Neural cell (in vitro differentiated cells): ENCODE measurements around the gene CSPG4. TPM values are rescaled to one million over a fixed set of nuclear protein-coding genes. Genes with fewer than 3 reads are reported as not detected.
"Not testable (repeated sequence)": the region's sequence is repeated elsewhere in the genome, so short reads cannot be mapped to it uniquely, and the experiment has no call there.

ENCODE experiments used
- H2AFZ ChIP-seq: fragments of 200-600, 300-800 bp; sonication (generic), shearing (Covaris generic); 2 replicates; pipeline ENCODE4 v1.6.0; 2014; ENCODE audit warnings: low read depth, mild to moderate bottlenecking, antibody characterized with exemption, low read length, moderate library complexity
- H3F3A ChIP-seq: fragments of 200-600 bp; shearing (Covaris generic); 2 replicates; pipeline ENCODE4 v1.6.1; 2016; ENCODE audit warnings: mild to moderate bottlenecking, moderate library complexity, mixed read lengths, antibody characterized with exemption, low read length; ENCODE audit not compliant: insufficient read depth, poor library complexity, severe bottlenecking
- H3K27ac ChIP-seq: fragments of 200-600, 300-800 bp; sonication (generic), shearing (Covaris generic); 2 replicates; pipeline ENCODE4 v1.5.1; 2014; ENCODE audit warnings: mild to moderate bottlenecking, low read length, moderate library complexity
- H3K27me3 ChIP-seq: fragments of 300-800, 200-600 bp; sonication (generic), shearing (Covaris generic); 2 replicates; pipeline ENCODE4 v1.6.0; 2014; ENCODE audit warnings: mild to moderate bottlenecking, low read depth, low read length, moderate library complexity; ENCODE audit not compliant: insufficient read depth
- H3K36me3 ChIP-seq: fragments of 300-800, 200-600 bp; sonication (generic), shearing (Covaris generic); 2 replicates; pipeline ENCODE4 v1.5.1; 2014; ENCODE audit warnings: mild to moderate bottlenecking, antibody characterized with exemption, low read length, moderate library complexity; ENCODE audit not compliant: insufficient read depth
- H3K4me2 ChIP-seq: fragments of 300-800, 200-600 bp; sonication (generic), shearing (Covaris generic); 2 replicates; pipeline ENCODE4 v1.6.0; 2014; ENCODE audit warnings: mild to moderate bottlenecking, low read length
- H3K4me3 ChIP-seq: fragments of 300-800, 200-600 bp; sonication (generic), shearing (Covaris generic); 2 replicates; pipeline ENCODE4 v1.5.1; 2014; ENCODE audit warnings: mild to moderate bottlenecking, low read length, moderate library complexity
- H3K79me2 ChIP-seq: fragments of 200-600 bp; shearing (Covaris generic); replicated peaks from 2 replicates; pipeline ENCODE4 v1.6.0; 2014; ENCODE audit warnings: mild to moderate bottlenecking, low read length, moderate library complexity; ENCODE audit not compliant: insufficient read depth
- H3K9ac ChIP-seq: fragments of 300-800, 200-600 bp; sonication (generic), shearing (Covaris generic); 2 replicates; pipeline ENCODE4 v1.6.1; 2016; ENCODE audit warnings: mild to moderate bottlenecking, low read length, mixed read lengths
- H3K9me2 ChIP-seq: fragments of 200-600 bp; shearing (Covaris generic); 2 replicates; pipeline ENCODE4 v1.6.1; 2016; ENCODE audit warnings: mild to moderate bottlenecking, low read length, mixed read lengths; ENCODE audit not compliant: insufficient read depth
- H3K9me3 ChIP-seq: fragments of 200-600, 300-800 bp; sonication (generic), shearing (Covaris generic); 2 replicates; pipeline ENCODE4 v1.6.1; 2016; ENCODE audit warnings: mild to moderate bottlenecking, mixed run types, low read length, moderate library complexity, mixed read lengths
- H4K20me1 ChIP-seq: fragments of 200-600 bp; shearing (Covaris generic); 2 replicates; pipeline ENCODE4 v1.6.1; 2016; ENCODE audit warnings: mild to moderate bottlenecking, mixed run types; ENCODE audit not compliant: insufficient read depth
- EP300 ChIP-seq: fragments of 450-650 bp; conservative IDR thresholded peaks from 2 replicates; pipeline ENCODE4 v1.6.1; 2014; ENCODE audit warnings: antibody characterized with exemption, mild to moderate bottlenecking, moderate library complexity; ENCODE audit not compliant: poor library complexity, severe bottlenecking
- EZH2 ChIP-seq: fragments of 200-600, 300-800 bp; shearing (Covaris generic), sonication (generic); IDR thresholded peaks from 2 replicates; pipeline ENCODE4 v1.6.1; 2014; ENCODE audit warnings: antibody characterized with exemption, low read length, borderline replicate concordance, mild to moderate bottlenecking; ENCODE audit not compliant: insufficient read depth, poor library complexity, severe bottlenecking
- MXI1 ChIP-seq: fragments of 450-650 bp; conservative IDR thresholded peaks from 2 replicates; pipeline ENCODE4 v1.6.1; 2014; ENCODE audit warnings: antibody characterized with exemption, mild to moderate bottlenecking; ENCODE audit not compliant: poor library complexity, severe bottlenecking
- POLR2AphosphoS5 ChIP-seq: IDR thresholded peaks from 2 replicates; pipeline ENCODE4 v1.6.1; 2012
- RAD21 ChIP-seq: fragments of 450-650 bp; conservative IDR thresholded peaks from 2 replicates; pipeline ENCODE4 v1.6.1; 2014; ENCODE audit warnings: antibody characterized with exemption, mild to moderate bottlenecking, moderate library complexity
- SMC3 ChIP-seq: fragments of 450-650 bp; conservative IDR thresholded peaks from 2 replicates; pipeline ENCODE4 v1.6.1; 2014; ENCODE audit warnings: antibody characterized with exemption, mild to moderate bottlenecking, moderate library complexity; ENCODE audit not compliant: poor library complexity
- TAF1 ChIP-seq: IDR thresholded peaks from 2 replicates; pipeline ENCODE4 v1.6.1; 2012; ENCODE audit warnings: low read depth
- polyA plus RNA-seq: library from polyadenylated mRNA; depleted of rRNA; stranded (reverse); fragments of >200 nt; gene quantifications from 2 replicates; pipeline ENCODE4 v1.2.3, GENCODE V29; 2014
- TF ChIP-seq, protein P1 (sequence below): fragments of 450-650 bp; IDR thresholded peaks from 2 replicates; pipeline ENCODE4 v1.5.1; 2014; ENCODE audit warnings: antibody characterized with exemption, mild to moderate bottlenecking, moderate library complexity; ENCODE audit not compliant: poor library complexity, severe bottlenecking
- TF ChIP-seq, protein P2 (sequence below): IDR thresholded peaks from 2 replicates; pipeline ENCODE4 v1.6.1; 2012; ENCODE audit warnings: borderline replicate concordance

Gene CSPG4
- polyA plus RNA-seq, 1 donor from 2014 or later, result not detected

DNA sequence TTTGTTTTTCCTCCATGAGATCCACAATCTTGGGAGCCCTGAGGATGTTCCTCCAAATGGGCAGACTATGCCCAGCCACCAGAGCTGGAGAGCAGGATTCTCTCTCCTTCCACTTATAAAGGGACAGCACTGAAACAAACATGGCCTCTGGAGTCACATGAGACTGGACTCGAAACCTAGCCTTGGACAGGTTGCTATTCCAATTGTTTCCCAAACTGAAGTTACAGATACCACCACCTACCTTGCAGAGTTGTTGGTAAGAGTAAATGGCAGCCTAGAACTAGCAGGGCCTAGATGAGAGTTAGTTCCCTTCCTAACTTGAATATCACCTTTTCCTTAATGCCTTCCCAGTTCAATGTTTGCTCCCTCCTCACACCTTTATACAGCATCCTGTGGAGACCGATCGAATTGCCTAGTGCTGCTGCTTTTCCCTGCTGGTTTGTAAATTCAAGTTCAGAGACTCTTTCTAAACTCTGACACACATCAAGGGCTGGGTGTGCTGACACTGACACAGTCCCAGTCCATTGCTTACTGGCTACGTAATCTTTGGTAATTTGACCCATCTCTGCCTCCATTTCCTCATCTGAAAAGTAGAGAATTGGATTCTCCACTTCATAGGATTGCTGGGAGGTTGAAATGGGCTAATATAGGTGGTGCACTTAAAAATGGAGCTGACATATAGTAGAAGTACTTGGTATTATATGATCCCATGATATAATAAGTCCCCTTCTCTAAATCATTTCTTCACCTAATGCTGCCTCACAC, 75.2 kb downstream of the CSPG4 start:
- no peaks in the 10 kb centered on the region for H3F3A ChIP-seq
- H4K20me1 ChIP-seq, result no peaks in the 10 kb centered on the region
- peak overlapping the region; percentile 84 for H3K4me3 ChIP-seq
- peaks cover 25% of the 10 kb centered on the region for H3K79me2 ChIP-seq
- H3K9me3 ChIP-seq, result no peaks in the 10 kb centered on the region
- H3K27ac ChIP-seq, result no peak overlapping the region
- H3K36me3 ChIP-seq, result no peaks in the 10 kb centered on the region
- no peaks in the 10 kb centered on the region for H3K9me2 ChIP-seq
- no peak overlapping the region for H3K9ac ChIP-seq
- H2AFZ ChIP-seq, result no peak overlapping the region
- no peak overlapping the region for H3K4me2 ChIP-seq
- TF ChIP-seq SMC3 (no peak), RAD21 (no peak), EZH2 (no peak), MXI1 (no peak), TAF1 (no peak), EP300 (no peak), POLR2AphosphoS5 (no peak)
- TF ChIP-seq, protein P1, sequence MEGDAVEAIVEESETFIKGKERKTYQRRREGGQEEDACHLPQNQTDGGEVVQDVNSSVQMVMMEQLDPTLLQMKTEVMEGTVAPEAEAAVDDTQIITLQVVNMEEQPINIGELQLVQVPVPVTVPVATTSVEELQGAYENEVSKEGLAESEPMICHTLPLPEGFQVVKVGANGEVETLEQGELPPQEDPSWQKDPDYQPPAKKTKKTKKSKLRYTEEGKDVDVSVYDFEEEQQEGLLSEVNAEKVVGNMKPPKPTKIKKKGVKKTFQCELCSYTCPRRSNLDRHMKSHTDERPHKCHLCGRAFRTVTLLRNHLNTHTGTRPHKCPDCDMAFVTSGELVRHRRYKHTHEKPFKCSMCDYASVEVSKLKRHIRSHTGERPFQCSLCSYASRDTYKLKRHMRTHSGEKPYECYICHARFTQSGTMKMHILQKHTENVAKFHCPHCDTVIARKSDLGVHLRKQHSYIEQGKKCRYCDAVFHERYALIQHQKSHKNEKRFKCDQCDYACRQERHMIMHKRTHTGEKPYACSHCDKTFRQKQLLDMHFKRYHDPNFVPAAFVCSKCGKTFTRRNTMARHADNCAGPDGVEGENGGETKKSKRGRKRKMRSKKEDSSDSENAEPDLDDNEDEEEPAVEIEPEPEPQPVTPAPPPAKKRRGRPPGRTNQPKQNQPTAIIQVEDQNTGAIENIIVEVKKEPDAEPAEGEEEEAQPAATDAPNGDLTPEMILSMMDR, result no peak
- TF ChIP-seq, protein P2, sequence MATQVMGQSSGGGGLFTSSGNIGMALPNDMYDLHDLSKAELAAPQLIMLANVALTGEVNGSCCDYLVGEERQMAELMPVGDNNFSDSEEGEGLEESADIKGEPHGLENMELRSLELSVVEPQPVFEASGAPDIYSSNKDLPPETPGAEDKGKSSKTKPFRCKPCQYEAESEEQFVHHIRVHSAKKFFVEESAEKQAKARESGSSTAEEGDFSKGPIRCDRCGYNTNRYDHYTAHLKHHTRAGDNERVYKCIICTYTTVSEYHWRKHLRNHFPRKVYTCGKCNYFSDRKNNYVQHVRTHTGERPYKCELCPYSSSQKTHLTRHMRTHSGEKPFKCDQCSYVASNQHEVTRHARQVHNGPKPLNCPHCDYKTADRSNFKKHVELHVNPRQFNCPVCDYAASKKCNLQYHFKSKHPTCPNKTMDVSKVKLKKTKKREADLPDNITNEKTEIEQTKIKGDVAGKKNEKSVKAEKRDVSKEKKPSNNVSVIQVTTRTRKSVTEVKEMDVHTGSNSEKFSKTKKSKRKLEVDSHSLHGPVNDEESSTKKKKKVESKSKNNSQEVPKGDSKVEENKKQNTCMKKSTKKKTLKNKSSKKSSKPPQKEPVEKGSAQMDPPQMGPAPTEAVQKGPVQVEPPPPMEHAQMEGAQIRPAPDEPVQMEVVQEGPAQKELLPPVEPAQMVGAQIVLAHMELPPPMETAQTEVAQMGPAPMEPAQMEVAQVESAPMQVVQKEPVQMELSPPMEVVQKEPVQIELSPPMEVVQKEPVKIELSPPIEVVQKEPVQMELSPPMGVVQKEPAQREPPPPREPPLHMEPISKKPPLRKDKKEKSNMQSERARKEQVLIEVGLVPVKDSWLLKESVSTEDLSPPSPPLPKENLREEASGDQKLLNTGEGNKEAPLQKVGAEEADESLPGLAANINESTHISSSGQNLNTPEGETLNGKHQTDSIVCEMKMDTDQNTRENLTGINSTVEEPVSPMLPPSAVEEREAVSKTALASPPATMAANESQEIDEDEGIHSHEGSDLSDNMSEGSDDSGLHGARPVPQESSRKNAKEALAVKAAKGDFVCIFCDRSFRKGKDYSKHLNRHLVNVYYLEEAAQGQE, result no peak
- no peaks in the 10 kb centered on the region for H3K27me3 ChIP-seq

DNA sequence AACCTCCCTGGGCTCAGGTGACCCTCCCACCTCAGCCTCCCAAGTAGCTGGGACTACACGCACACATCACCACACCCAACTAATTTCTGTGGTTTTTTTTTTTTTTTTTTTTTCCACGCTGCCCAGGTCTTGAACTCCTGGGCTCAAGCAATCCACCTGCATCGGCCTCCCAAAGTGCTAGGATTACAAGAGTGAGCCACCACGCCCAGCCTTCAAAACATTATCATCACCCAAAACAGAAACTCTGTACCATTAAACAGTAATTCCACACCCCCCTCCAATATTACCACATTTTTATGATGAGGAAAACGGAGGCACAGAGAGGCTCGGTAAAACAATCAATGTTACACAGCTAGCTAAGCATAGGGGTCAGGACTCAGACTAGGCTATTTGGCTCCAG, 76.6 kb downstream of the CSPG4 start:
- Histone ChIP-seq H3K9me3 (no peaks in the 10 kb centered on the region), H2AFZ (no peak overlapping the region), H3K9me2 (no peaks in the 10 kb centered on the region), H3K27me3 (no peaks in the 10 kb centered on the region), H3F3A (no peaks in the 10 kb centered on the region), H3K9ac (no peak overlapping the region), H4K20me1 (no peaks in the 10 kb centered on the region), H3K4me3 (no peak overlapping the region), H3K4me2 (no peak overlapping the region), H3K36me3 (no peaks in the 10 kb centered on the region), H3K79me2 (peaks cover 25% of the 10 kb centered on the region), H3K27ac (no peak overlapping the region)
- TF ChIP-seq, protein P1, result no peak
- no peak for TF ChIP-seq TAF1
- TF ChIP-seq, protein P2, result no peak
- no peak for TF ChIP-seq POLR2AphosphoS5
- TF ChIP-seq SMC3, result no peak

DNA sequence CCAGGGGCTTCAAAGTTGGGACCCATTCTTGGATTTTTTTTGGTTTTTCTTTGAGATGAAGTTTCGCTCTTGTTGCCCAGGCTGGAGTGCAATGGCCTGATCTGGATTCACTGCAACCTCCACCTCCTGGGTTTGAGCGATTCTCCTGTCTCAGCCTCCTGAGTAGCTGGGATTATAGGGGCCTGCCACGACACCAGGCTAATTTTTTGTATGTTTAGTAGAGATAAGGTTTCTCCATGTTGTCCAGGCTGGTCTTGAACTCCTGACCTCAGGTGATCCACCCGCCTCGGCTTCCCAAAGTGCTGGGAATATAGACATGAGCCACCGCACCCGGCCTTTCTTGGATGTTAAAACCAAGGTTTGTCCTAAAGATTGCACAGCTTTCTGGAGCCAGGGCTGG, 78.7 kb downstream of the CSPG4 start:
- not testable (repeated sequence) for H3K9ac ChIP-seq, H3K9me2 ChIP-seq, H4K20me1 ChIP-seq, H3F3A ChIP-seq, H3K4me2 ChIP-seq, H3K9me3 ChIP-seq, H3K27ac ChIP-seq, H3K27me3 ChIP-seq, H3K4me3 ChIP-seq, H2AFZ ChIP-seq, H3K36me3 ChIP-seq
- H3K79me2 ChIP-seq, result peaks cover 20% of the 10 kb centered on the region
